A549 (cell line): Measurements from ENCODE around the gene PLPP2. TPM values are rescaled to one million over a fixed set of nuclear protein-coding genes. Genes with fewer than 3 reads are reported as not detected.

Experiments used
- ATAC-seq, 2 experiments: fragments of 200-7000 bp in 1 of 2; fragments of >200 bp in 1 of 2; cut with Nextera tagmentation in 1 of 2; cut with Tn5 transposase in 1 of 2; 3 replicates each; pipeline versions ENCODE4 v1.8.0 to v1.9.1; 2018 to 2020; ENCODE audit warnings: mild to moderate bottlenecking in 1 of 2, moderate library complexity in 1 of 2
- CTCF ChIA-PET: fragments of 300-600 bp; sonication (Branson Sonifier 250); formaldehyde crosslinking; extraction: SDS; loops from one replicate; lab custom pipeline; 2021; ENCODE audit warnings: antibody characterized with exemption, inconsistent platforms; lab: Yijun Ruan, JAX
- POLR2A ChIA-PET: fragments of 350-600 bp; formaldehyde crosslinking; extraction: SDS; loops from one replicate; lab custom pipeline; 2021; ENCODE audit warnings: antibody characterized with exemption, inconsistent platforms; lab: Yijun Ruan, JAX
- DNase-seq, 2 experiments: peaks; one replicate each; pipeline versions ENCODE4 v3.0.0 to v3.0.0-alpha.2; 2011 to 2016; ENCODE audit warnings: low read depth in 1 of 2, low spot score in 1 of 2
- FAIRE-seq: peaks from 2 replicates; lab custom pipeline; 2011; peaks lifted over from hg19 to GRCh38; lab: Jason Lieb, UNC
- H3K27ac ChIP-seq, 2 experiments: fragments of >200 bp; sonication (Bioruptor Twin); formaldehyde crosslinking; 3 replicates each; pipeline ENCODE4 v1.5.1; 2016 to 2017
- H3K4me1 ChIP-seq: fragments of >200 bp; sonication (Bioruptor Twin); formaldehyde crosslinking; 3 replicates; pipeline ENCODE4 v1.6.1; 2016
- H3K4me2 ChIP-seq: fragments of >200 bp; sonication (Bioruptor Twin); formaldehyde crosslinking; 3 replicates; pipeline ENCODE4 v1.6.1; 2016
- H3K4me3 ChIP-seq: fragments of >200 bp; sonication (Bioruptor Twin); formaldehyde crosslinking; 3 replicates; pipeline ENCODE4 v1.5.1; 2016
- H3K9me3 ChIP-seq: fragments of >200 bp; sonication (Bioruptor Twin); formaldehyde crosslinking; 3 replicates; pipeline ENCODE4 v1.6.1; 2016
- CBX2 ChIP-seq: fragments of 200-600 bp; sonication (generic); IDR thresholded peaks from 2 replicates; pipeline ENCODE4 v1.6.1; 2016; ENCODE audit warnings: low read depth, mild to moderate bottlenecking, borderline replicate concordance
- ELK1 ChIP-seq: fragments of 150-350 bp; IDR thresholded peaks from 2 replicates; pipeline ENCODE4 v1.6.1; 2014; ENCODE audit warnings: low read depth, mild to moderate bottlenecking, low read length
- FOSB ChIP-seq: fragments of 250-450 bp; sonication (Bioruptor Pico); IDR thresholded peaks from 2 replicates; pipeline ENCODE4 v1.5.0; 2020; ENCODE audit warnings: mild to moderate bottlenecking, moderate library complexity
- HOXA7 ChIP-seq: fragments of 250-450 bp; sonication (Bioruptor Pico); IDR thresholded peaks from 2 replicates; pipeline ENCODE4 v1.5.0; 2020; ENCODE audit warnings: mild to moderate bottlenecking, moderate library complexity
- POLR2AphosphoS2 ChIP-seq: conservative IDR thresholded peaks from 2 replicates; pipeline ENCODE4 v1.6.1; 2012; ENCODE audit warnings: low read length, improper control_type of control experiment, inconsistent platforms
- USF2 ChIP-seq: fragments of 450-650 bp; IDR thresholded peaks from 2 replicates; pipeline ENCODE4 v1.6.1; 2014; ENCODE audit warnings: antibody characterized with exemption
- ZNF302 ChIP-seq: fragments of 250-450 bp; sonication (Bioruptor Pico); IDR thresholded peaks from 2 replicates; pipeline ENCODE4 v1.9.0; 2021; ENCODE audit warnings: inconsistent platforms, mild to moderate bottlenecking, moderate library complexity
- WGBS: methylation state at CpG from one replicate; pipeline ENCODE4 v1.1.6; 2017; ENCODE audit errors: missing lambda C conversion rate; 5-methylcytosine and 5-hydroxymethylcytosine counted together
- polyA plus RNA-seq, 4 experiments: library from polyadenylated mRNA; depleted of rRNA in 3 of 4; stranded (reverse); fragments of >200 nt; fragmentation: RNase III in 1 of 4; extraction: RNeasy Plus Mini Kit Qiagen cat#74134 plus additional on column Dnase treatment in 1 of 4; gene quantifications; 2 replicates in 3 of 4; 3 replicates in 1 of 4; pipeline ENCODE4 v1.2.3, GENCODE V29; 2011 to 2017
- TF ChIP-seq, protein P1 (sequence below): fragments of 200-600 bp; sonication (generic); IDR thresholded peaks from 2 replicates; pipeline ENCODE4 v1.6.1; 2016; ENCODE audit warnings: antibody characterized with exemption, mild to moderate bottlenecking, moderate library complexity
- TF ChIP-seq, protein P2 (sequence below): fragments of >200 bp; sonication (Bioruptor Twin); formaldehyde crosslinking; IDR thresholded peaks from 3 replicates; pipeline ENCODE4 v1.5.1; 2016
- TF ChIP-seq, protein P3 (sequence below): fragments of >200 bp; sonication (Bioruptor Twin); formaldehyde crosslinking; IDR thresholded peaks from 3 replicates; pipeline ENCODE4 v1.6.1; 2016

PLPP2 gene
- polyA plus RNA-seq, 2 of the 4 experiments (the other 2 are of a cell fraction): 44.2 to 100 TPM

- Histone ChIP-seq H3K4me1 (no peaks in the 10 kb centered on the region), H3K27ac (no peak overlapping the region)
- FAIRE-seq: no peak
- TF ChIP-seq CBX2 (no peak), USF2 (no peak), HOXA7 (CRISPR knock-in tag) (no peak), POLR2AphosphoS2 (no peak), FOSB (no peak), ZNF302 (CRISPR knock-in tag) (no peak)
- TF ChIP-seq, protein P1, sequence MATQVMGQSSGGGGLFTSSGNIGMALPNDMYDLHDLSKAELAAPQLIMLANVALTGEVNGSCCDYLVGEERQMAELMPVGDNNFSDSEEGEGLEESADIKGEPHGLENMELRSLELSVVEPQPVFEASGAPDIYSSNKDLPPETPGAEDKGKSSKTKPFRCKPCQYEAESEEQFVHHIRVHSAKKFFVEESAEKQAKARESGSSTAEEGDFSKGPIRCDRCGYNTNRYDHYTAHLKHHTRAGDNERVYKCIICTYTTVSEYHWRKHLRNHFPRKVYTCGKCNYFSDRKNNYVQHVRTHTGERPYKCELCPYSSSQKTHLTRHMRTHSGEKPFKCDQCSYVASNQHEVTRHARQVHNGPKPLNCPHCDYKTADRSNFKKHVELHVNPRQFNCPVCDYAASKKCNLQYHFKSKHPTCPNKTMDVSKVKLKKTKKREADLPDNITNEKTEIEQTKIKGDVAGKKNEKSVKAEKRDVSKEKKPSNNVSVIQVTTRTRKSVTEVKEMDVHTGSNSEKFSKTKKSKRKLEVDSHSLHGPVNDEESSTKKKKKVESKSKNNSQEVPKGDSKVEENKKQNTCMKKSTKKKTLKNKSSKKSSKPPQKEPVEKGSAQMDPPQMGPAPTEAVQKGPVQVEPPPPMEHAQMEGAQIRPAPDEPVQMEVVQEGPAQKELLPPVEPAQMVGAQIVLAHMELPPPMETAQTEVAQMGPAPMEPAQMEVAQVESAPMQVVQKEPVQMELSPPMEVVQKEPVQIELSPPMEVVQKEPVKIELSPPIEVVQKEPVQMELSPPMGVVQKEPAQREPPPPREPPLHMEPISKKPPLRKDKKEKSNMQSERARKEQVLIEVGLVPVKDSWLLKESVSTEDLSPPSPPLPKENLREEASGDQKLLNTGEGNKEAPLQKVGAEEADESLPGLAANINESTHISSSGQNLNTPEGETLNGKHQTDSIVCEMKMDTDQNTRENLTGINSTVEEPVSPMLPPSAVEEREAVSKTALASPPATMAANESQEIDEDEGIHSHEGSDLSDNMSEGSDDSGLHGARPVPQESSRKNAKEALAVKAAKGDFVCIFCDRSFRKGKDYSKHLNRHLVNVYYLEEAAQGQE: no peak
- TF ChIP-seq, protein P2, sequence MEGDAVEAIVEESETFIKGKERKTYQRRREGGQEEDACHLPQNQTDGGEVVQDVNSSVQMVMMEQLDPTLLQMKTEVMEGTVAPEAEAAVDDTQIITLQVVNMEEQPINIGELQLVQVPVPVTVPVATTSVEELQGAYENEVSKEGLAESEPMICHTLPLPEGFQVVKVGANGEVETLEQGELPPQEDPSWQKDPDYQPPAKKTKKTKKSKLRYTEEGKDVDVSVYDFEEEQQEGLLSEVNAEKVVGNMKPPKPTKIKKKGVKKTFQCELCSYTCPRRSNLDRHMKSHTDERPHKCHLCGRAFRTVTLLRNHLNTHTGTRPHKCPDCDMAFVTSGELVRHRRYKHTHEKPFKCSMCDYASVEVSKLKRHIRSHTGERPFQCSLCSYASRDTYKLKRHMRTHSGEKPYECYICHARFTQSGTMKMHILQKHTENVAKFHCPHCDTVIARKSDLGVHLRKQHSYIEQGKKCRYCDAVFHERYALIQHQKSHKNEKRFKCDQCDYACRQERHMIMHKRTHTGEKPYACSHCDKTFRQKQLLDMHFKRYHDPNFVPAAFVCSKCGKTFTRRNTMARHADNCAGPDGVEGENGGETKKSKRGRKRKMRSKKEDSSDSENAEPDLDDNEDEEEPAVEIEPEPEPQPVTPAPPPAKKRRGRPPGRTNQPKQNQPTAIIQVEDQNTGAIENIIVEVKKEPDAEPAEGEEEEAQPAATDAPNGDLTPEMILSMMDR: no peak
- TF ChIP-seq, protein P3, sequence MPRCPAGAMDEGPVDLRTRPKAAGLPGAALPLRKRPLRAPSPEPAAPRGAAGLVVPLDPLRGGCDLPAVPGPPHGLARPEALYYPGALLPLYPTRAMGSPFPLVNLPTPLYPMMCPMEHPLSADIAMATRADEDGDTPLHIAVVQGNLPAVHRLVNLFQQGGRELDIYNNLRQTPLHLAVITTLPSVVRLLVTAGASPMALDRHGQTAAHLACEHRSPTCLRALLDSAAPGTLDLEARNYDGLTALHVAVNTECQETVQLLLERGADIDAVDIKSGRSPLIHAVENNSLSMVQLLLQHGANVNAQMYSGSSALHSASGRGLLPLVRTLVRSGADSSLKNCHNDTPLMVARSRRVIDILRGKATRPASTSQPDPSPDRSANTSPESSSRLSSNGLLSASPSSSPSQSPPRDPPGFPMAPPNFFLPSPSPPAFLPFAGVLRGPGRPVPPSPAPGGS: no peak
- TF ChIP-seq, all 56 proteins: peak for 0
- Histone ChIP-seq H3K4me2 (no peak overlapping the region), H3K4me3 (no peak overlapping the region), H3K9me3 (no peaks in the 10 kb centered on the region)
- WGBS: 92% methylated on average over 16 of the region's 22 CpGs
- no peak for DNase-seq
- ChIA-PET CTCF (interaction anchor here (0.6 to 1.1 kb wide), 4 partner anchors 18 to 51 kb away, joined by 3 to 6 read pairs (median 4); no protein-coding TSS in a partner anchor), POLR2A (no interaction called here)
- ATAC-seq: no peak
Observed at GRCh38 chr19:313988-314815, 23.0 kb upstream of the PLPP2 start.

- H3K27ac ChIP-seq: no peak overlapping the region
- FAIRE-seq (no peak), ATAC-seq (no peak), DNase-seq (no peak)
- no peaks in the 10 kb centered on the region for H3K4me1 ChIP-seq
- no peak overlapping the region for H3K4me3 ChIP-seq
- WGBS: 93% methylated on average over 22 of the region's 23 CpGs
- POLR2A ChIA-PET: no interaction called here
- H3K9me3 ChIP-seq: no peaks in the 10 kb centered on the region
- H3K4me2 ChIP-seq: no peak overlapping the region
- CTCF ChIA-PET: interaction anchor here (0.6 to 1.1 kb wide), 4 partner anchors 18 to 51 kb away, joined by 3 to 6 read pairs (median 4); no protein-coding TSS in a partner anchor
- no peak for TF ChIP-seq ELK1
Observed at GRCh38 chr19:313169-313987, 22.2 kb upstream of the PLPP2 start.
